ENCODE data around the gene COL28A1. TPM values are rescaled to one million over a fixed set of nuclear protein-coding genes. Genes with fewer than 3 reads are reported as not detected.

The COL28A1 gene
- total and polyA plus RNA-seq, 4 donors: 0.05 to 0.50 (median 0.18) TPM

DNA sequence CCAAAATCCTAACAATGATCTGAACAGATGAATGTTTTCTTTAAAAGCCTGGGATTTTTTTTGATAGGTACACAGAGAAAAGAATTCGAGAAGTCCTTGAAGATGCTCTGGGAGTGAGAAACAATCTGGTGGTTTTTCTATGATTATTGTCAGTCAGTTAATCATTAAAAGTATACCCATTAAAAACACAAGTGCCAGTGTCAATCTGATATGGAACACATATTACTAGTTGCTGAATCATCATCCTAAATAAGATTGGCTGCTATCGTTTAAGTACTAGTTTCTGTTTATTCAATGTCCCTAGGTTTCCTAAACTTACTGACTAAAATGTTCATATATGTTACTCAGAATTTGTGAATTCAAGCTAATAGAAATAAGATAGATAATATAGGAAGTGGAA, 16.1 kb downstream of the COL28A1 start:
- no peak for DNase-seq (ENCODE audit: low spot score)

DNA sequence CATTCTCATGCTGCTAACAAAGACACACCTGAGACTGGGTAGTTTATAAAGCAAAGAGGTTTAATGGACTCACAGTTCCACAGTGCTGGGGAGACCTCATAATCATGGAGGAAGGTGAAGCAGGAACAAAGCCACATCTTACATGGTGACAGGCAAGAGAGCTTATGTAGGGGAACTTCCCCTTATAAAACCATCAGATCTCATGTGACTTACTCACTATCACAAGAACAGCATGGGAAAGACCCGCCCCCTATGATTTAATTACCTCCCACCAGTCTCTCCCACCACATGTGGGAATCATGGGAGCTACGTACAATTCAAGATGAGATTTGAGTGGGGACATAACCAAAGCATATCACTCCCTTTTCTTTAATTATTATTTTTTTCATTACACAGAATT, 16.6 kb downstream of the COL28A1 start:
- H3K4me3 ChIP-seq (ENCODE audit: low read depth in 1 of 3, low read length in 3 of 3): no peak overlapping the region
- H3K27ac ChIP-seq (ENCODE audit: low read depth in 1 of 2, low read length in 2 of 2): no peak overlapping the region
- WGBS: 90% methylated on average over 2 of the region's 2 CpGs
- no peak overlapping the region for H3K9ac ChIP-seq (ENCODE audit: low read depth in 1 of 2, low read length in 2 of 2)
- no peaks in the 10 kb centered on the region for H3K9me3 ChIP-seq (ENCODE audit: control insufficient read depth in 4 of 4, low read length in 3 of 4)
- no peaks in the 10 kb centered on the region for H3K27me3 ChIP-seq (ENCODE audit: control insufficient read depth in 4 of 4, insufficient read depth in 4 of 4, low read length in 3 of 4)
- DNase-seq (ENCODE audit: low spot score): no peak
- H3K36me3 ChIP-seq (ENCODE audit: control insufficient read depth in 4 of 4, insufficient read depth in 3 of 4, low read depth in 1 of 4, low read length in 3 of 4): no peaks in the 10 kb centered on the region
- H3K4me1 ChIP-seq (ENCODE audit: control insufficient read depth in 4 of 4, insufficient read depth in 4 of 4, low read length in 3 of 4): no peaks in the 10 kb centered on the region
- TF ChIP-seq YY1 (IDR thresholded peaks at IDR 0.05) (no peak), SP1 (IDR thresholded peaks at IDR 0.05) (no peak)

More for the DNA sequence above, 16.1 kb downstream of the COL28A1 start:
- Histone ChIP-seq H3K27me3 (ENCODE audit: control insufficient read depth in 4 of 4, insufficient read depth in 4 of 4, low read length in 3 of 4) (no peaks in the 10 kb centered on the region), H3K4me1 (ENCODE audit: control insufficient read depth in 4 of 4, insufficient read depth in 4 of 4, low read length in 3 of 4) (no peaks in the 10 kb centered on the region), H3K27ac (ENCODE audit: low read depth in 1 of 2, low read length in 2 of 2) (no peak overlapping the region), H3K9ac (ENCODE audit: low read depth in 1 of 2, low read length in 2 of 2) (no peak overlapping the region), H3K9me3 (ENCODE audit: control insufficient read depth in 4 of 4, low read length in 3 of 4) (no peaks in the 10 kb centered on the region), H3K4me3 (ENCODE audit: low read depth in 1 of 3, low read length in 3 of 3) (no peak overlapping the region), H3K36me3 (ENCODE audit: control insufficient read depth in 4 of 4, insufficient read depth in 3 of 4, low read depth in 1 of 4, low read length in 3 of 4) (no peaks in the 10 kb centered on the region)
- 69% methylated on average over 2 of the region's 2 CpGs for WGBS
- TF ChIP-seq YY1 (IDR thresholded peaks at IDR 0.05) (no peak), RXRA (IDR thresholded peaks at IDR 0.05) (no peak), HNF4A (conservative IDR thresholded peaks at IDR 0.05) (no peak), TAF1 (conservative IDR thresholded peaks at IDR 0.05) (no peak), NR2F2 (IDR thresholded peaks at IDR 0.05) (no peak), HNF4G (IDR thresholded peaks at IDR 0.05) (no peak)
- TF ChIP-seq, protein P1, sequence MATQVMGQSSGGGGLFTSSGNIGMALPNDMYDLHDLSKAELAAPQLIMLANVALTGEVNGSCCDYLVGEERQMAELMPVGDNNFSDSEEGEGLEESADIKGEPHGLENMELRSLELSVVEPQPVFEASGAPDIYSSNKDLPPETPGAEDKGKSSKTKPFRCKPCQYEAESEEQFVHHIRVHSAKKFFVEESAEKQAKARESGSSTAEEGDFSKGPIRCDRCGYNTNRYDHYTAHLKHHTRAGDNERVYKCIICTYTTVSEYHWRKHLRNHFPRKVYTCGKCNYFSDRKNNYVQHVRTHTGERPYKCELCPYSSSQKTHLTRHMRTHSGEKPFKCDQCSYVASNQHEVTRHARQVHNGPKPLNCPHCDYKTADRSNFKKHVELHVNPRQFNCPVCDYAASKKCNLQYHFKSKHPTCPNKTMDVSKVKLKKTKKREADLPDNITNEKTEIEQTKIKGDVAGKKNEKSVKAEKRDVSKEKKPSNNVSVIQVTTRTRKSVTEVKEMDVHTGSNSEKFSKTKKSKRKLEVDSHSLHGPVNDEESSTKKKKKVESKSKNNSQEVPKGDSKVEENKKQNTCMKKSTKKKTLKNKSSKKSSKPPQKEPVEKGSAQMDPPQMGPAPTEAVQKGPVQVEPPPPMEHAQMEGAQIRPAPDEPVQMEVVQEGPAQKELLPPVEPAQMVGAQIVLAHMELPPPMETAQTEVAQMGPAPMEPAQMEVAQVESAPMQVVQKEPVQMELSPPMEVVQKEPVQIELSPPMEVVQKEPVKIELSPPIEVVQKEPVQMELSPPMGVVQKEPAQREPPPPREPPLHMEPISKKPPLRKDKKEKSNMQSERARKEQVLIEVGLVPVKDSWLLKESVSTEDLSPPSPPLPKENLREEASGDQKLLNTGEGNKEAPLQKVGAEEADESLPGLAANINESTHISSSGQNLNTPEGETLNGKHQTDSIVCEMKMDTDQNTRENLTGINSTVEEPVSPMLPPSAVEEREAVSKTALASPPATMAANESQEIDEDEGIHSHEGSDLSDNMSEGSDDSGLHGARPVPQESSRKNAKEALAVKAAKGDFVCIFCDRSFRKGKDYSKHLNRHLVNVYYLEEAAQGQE (IDR thresholded peaks at IDR 0.05): no peak
- TF ChIP-seq, protein P2, sequence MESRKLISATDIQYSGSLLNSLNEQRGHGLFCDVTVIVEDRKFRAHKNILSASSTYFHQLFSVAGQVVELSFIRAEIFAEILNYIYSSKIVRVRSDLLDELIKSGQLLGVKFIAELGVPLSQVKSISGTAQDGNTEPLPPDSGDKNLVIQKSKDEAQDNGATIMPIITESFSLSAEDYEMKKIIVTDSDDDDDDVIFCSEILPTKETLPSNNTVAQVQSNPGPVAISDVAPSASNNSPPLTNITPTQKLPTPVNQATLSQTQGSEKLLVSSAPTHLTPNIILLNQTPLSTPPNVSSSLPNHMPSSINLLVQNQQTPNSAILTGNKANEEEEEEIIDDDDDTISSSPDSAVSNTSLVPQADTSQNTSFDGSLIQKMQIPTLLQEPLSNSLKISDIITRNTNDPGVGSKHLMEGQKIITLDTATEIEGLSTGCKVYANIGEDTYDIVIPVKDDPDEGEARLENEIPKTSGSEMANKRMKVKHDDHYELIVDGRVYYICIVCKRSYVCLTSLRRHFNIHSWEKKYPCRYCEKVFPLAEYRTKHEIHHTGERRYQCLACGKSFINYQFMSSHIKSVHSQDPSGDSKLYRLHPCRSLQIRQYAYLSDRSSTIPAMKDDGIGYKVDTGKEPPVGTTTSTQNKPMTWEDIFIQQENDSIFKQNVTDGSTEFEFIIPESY (IDR thresholded peaks at IDR 0.05): no peak

DNA sequence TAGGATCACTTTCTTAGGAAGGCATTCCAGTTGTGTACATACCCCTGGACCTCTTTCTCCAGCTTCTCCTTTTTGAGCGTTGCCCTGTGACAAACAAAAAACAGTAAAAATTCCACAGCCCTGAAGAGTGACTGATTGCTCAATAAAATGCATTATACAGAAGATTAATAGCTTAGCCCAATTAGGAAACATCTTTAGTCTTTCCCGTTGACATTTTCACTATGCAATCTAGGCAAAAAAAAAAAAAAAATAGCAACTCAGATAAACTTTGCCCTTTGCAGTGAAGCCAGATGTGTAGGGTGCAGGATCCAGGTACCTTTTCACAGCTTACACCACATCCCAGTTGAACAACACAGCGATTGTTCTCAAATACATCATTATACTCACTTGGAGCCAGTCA, 17.9 kb downstream of the COL28A1 start:
- DNase-seq (ENCODE audit: low spot score): no peak
- H3K9me3 ChIP-seq (ENCODE audit: control insufficient read depth in 4 of 4, low read length in 3 of 4): no peaks in the 10 kb centered on the region
- H3K36me3 ChIP-seq (ENCODE audit: control insufficient read depth in 4 of 4, insufficient read depth in 3 of 4, low read depth in 1 of 4, low read length in 3 of 4): no peaks in the 10 kb centered on the region
- TF ChIP-seq HNF4G (IDR thresholded peaks at IDR 0.05) (no peak), RXRA (IDR thresholded peaks at IDR 0.05) (no peak), TAF1 (conservative IDR thresholded peaks at IDR 0.05) (no peak), EGR1 (IDR thresholded peaks at IDR 0.05; ENCODE audit: low read depth in 2 of 2) (no peak), SP1 (IDR thresholded peaks at IDR 0.05) (no peak), RAD21 (IDR thresholded peaks at IDR 0.05) (no peak), YY1 (IDR thresholded peaks at IDR 0.05) (no peak), FOXA2 (IDR thresholded peaks at IDR 0.05) (no peak), HNF4A (conservative IDR thresholded peaks at IDR 0.05) (no peak), NR2F2 (IDR thresholded peaks at IDR 0.05) (no peak)
- TF ChIP-seq, protein P2 (IDR thresholded peaks at IDR 0.05): no peak
- TF ChIP-seq, protein P3, sequence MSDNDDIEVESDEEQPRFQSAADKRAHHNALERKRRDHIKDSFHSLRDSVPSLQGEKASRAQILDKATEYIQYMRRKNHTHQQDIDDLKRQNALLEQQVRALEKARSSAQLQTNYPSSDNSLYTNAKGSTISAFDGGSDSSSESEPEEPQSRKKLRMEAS (IDR thresholded peaks at IDR 0.05): no peak
- 43% methylated on average over 3 of the region's 3 CpGs for WGBS
- no peaks in the 10 kb centered on the region for H3K4me1 ChIP-seq (ENCODE audit: control insufficient read depth in 4 of 4, insufficient read depth in 4 of 4, low read length in 3 of 4)
- no peak overlapping the region for H3K4me3 ChIP-seq (ENCODE audit: low read depth in 1 of 3, low read length in 3 of 3)
- H3K27ac ChIP-seq (ENCODE audit: low read depth in 1 of 2, low read length in 2 of 2): no peak overlapping the region
- no peak overlapping the region for H3K9ac ChIP-seq (ENCODE audit: low read depth in 1 of 2, low read length in 2 of 2)
- H3K27me3 ChIP-seq (ENCODE audit: control insufficient read depth in 4 of 4, insufficient read depth in 4 of 4, low read length in 3 of 4): no peaks in the 10 kb centered on the region

All from liver (tissue), 9 donors.